HepG2 (cell line): ENCODE data around the gene SH3D19. TPM values are rescaled to one million over a fixed set of nuclear protein-coding genes. Genes with fewer than 3 reads are reported as not detected.

Experiments
- AHR ChIP-seq: IDR thresholded peaks from 2 replicates; pipeline ENCODE4 v1.6.1; 2018; ENCODE audit warnings: missing genetic modification reagents, missing compliant biosample characterization
- ASH2L ChIP-seq: fragments of 300-600, 200-600 bp; sonication (generic); IDR thresholded peaks from 2 replicates; pipeline ENCODE4 v1.7.0; 2017; ENCODE audit warnings: low read depth, mild to moderate bottlenecking, moderate library complexity, mixed read lengths, low read length; ENCODE audit not compliant: insufficient read length
- E2F5 ChIP-seq: sonication (generic); formaldehyde crosslinking; conservative IDR thresholded peaks from 2 replicates; pipeline ENCODE4 v1.4.0; 2020; ENCODE audit warnings: missing genetic modification reagents
- ERF ChIP-seq: IDR thresholded peaks from 2 replicates; pipeline ENCODE4 v1.6.1; 2018; ENCODE audit warnings: missing biosample characterization, missing genetic modification reagents
- ETV5 ChIP-seq: IDR thresholded peaks from 2 replicates; pipeline ENCODE4 v1.6.1; 2018; ENCODE audit warnings: missing biosample characterization, missing genetic modification reagents, inconsistent platforms, borderline replicate concordance
- FOSL2 ChIP-seq: sonication (generic); formaldehyde crosslinking; IDR thresholded peaks from 2 replicates; pipeline ENCODE4 v1.4.0; 2020; ENCODE audit warnings: missing genetic modification reagents
- KDM2A ChIP-seq: sonication (generic); formaldehyde crosslinking; IDR thresholded peaks from 2 replicates; pipeline ENCODE4 v1.4.0; 2020; ENCODE audit warnings: low read depth, missing genetic modification reagents, borderline replicate concordance
- KLF11 ChIP-seq: IDR thresholded peaks from 2 replicates; pipeline ENCODE4 v1.6.1; 2016; ENCODE audit warnings: missing compliant biosample characterization
- MEIS2 ChIP-seq: sonication (generic); formaldehyde crosslinking; IDR thresholded peaks from 2 replicates; pipeline ENCODE4 v1.9.0; 2021; ENCODE audit warnings: mild to moderate bottlenecking, missing genetic modification reagents
- MTA1 ChIP-seq: sonication (generic); formaldehyde crosslinking; IDR thresholded peaks from 2 replicates; pipeline ENCODE4 v1.4.0; 2020; ENCODE audit warnings: missing genetic modification reagents, mild to moderate bottlenecking, borderline replicate concordance
- MYC ChIP-seq: sonication (generic); formaldehyde crosslinking; IDR thresholded peaks from 2 replicates; pipeline ENCODE4 v1.9.0; 2021; ENCODE audit warnings: missing genetic modification reagents, borderline replicate concordance
- NCOA2 ChIP-seq: sonication (generic); formaldehyde crosslinking; IDR thresholded peaks from 2 replicates; pipeline ENCODE4 v1.8.0; 2022; ENCODE audit warnings: inconsistent platforms
- NFIC ChIP-seq: IDR thresholded peaks from 2 replicates; pipeline ENCODE4 v1.6.1; 2012; ENCODE audit warnings: mild to moderate bottlenecking, low read length, inconsistent platforms
- NPAS2 ChIP-seq: sonication (generic); formaldehyde crosslinking; IDR thresholded peaks from 2 replicates; pipeline ENCODE4 v1.8.0; 2022; ENCODE audit warnings: mild to moderate bottlenecking, missing genetic modification reagents, borderline replicate concordance
- NR2C2 ChIP-seq: sonication (generic); formaldehyde crosslinking; IDR thresholded peaks from 2 replicates; pipeline ENCODE4 v1.4.0; 2020; ENCODE audit warnings: missing genetic modification reagents, mild to moderate bottlenecking, moderate library complexity, borderline replicate concordance
- SATB2 ChIP-seq: sonication (generic); formaldehyde crosslinking; IDR thresholded peaks from 2 replicates; pipeline ENCODE4 v1.5.0; 2020; ENCODE audit warnings: missing genetic modification reagents
- THRA ChIP-seq: sonication (generic); formaldehyde crosslinking; IDR thresholded peaks from 2 replicates; pipeline ENCODE4 v1.4.0; 2020; ENCODE audit warnings: missing genetic modification reagents, borderline replicate concordance
- ZBTB8A ChIP-seq: sonication (generic); formaldehyde crosslinking; IDR thresholded peaks from 2 replicates; pipeline ENCODE4 v1.4.0; 2020; ENCODE audit warnings: mild to moderate bottlenecking, low read depth, missing genetic modification reagents, borderline replicate concordance
- ZMYM3 ChIP-seq: sonication (generic); formaldehyde crosslinking; IDR thresholded peaks from 2 replicates; pipeline ENCODE4 v1.5.1; 2020; ENCODE audit warnings: mild to moderate bottlenecking, missing genetic modification reagents
- ZMYM4 ChIP-seq: sonication (generic); formaldehyde crosslinking; IDR thresholded peaks from 2 replicates; pipeline ENCODE4 v1.8.1; 2023; ENCODE audit warnings: mild to moderate bottlenecking, missing genetic modification reagents
- ZNF235 ChIP-seq: sonication (generic); formaldehyde crosslinking; IDR thresholded peaks from 2 replicates; pipeline ENCODE4 v1.8.1; 2023; ENCODE audit warnings: mild to moderate bottlenecking, missing genetic modification reagents, borderline replicate concordance
- ZNF276 ChIP-seq: sonication (generic); formaldehyde crosslinking; IDR thresholded peaks from 2 replicates; pipeline ENCODE4 v1.4.0; 2020; ENCODE audit warnings: mild to moderate bottlenecking, low read depth, missing genetic modification reagents
- ZNF296 ChIP-seq: sonication (generic); formaldehyde crosslinking; conservative IDR thresholded peaks from 2 replicates; pipeline ENCODE4 v1.5.0; 2020; ENCODE audit warnings: mild to moderate bottlenecking, missing genetic modification reagents
- ZNF749 ChIP-seq: sonication (generic); formaldehyde crosslinking; IDR thresholded peaks from 2 replicates; pipeline ENCODE4 v1.8.0; 2022; ENCODE audit warnings: mild to moderate bottlenecking, missing genetic modification reagents, moderate library complexity, borderline replicate concordance
- ZSCAN29 ChIP-seq: sonication (generic); formaldehyde crosslinking; conservative IDR thresholded peaks from 2 replicates; pipeline ENCODE4 v1.4.0; 2020; ENCODE audit warnings: mild to moderate bottlenecking, missing genetic modification reagents
- polyA plus RNA-seq, 8 experiments: library from polyadenylated mRNA; depleted of rRNA in 3 of 8; stranded (reverse) in 7 of 8; unstranded in 1 of 8; fragments of >200 nt; fragmentation: Illumina TruSeq in 4 of 8; extraction: Trizol in 4 of 8; gene quantifications; 2 replicates each; pipeline versions ENCODE4 v1.2.1 to v1.2.3, GENCODE V29; 2011 to 2016; ENCODE audit warnings: low read depth in 4 of 8, missing spikeins in 1 of 8, mixed read lengths in 1 of 8; ENCODE audit not compliant: insufficient read depth in 1 of 8
- total RNA-seq, 5 experiments: library from RNA; depleted of rRNA; stranded (reverse); fragments of >200 nt; fragmentation: Illumina TruSeq; extraction: Trizol; gene quantifications; 2 replicates each; pipeline ENCODE4 v1.2.3, GENCODE V29; 2016; ENCODE audit warnings: low read depth in 1 of 5
- TF ChIP-seq, protein P1 (sequence below): sonication (generic); formaldehyde crosslinking; IDR thresholded peaks from 2 replicates; pipeline ENCODE4 v1.4.0; 2020; ENCODE audit warnings: mild to moderate bottlenecking, missing genetic modification reagents

Gene SH3D19
- total and polyA plus RNA-seq, 2 of the 13 experiments (the other 11 are each of a cell fraction or from before 2014, with no cell fraction given) = 31.2 to 38.0 TPM

- TF ChIP-seq, protein P1, sequence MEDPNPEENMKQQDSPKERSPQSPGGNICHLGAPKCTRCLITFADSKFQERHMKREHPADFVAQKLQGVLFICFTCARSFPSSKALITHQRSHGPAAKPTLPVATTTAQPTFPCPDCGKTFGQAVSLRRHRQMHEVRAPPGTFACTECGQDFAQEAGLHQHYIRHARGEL (CRISPR knock-in tag) = no peak
- TF ChIP-seq THRA (CRISPR knock-in tag) (peak; percentile 66), E2F5 (CRISPR knock-in tag) (no peak), MEIS2 (CRISPR knock-in tag) (peak; percentile 94; the same call in 1 of the 2 replicates), NCOA2 (CRISPR knock-in tag) (peak; percentile 74), NFIC (no peak), ETV5 (CRISPR knock-in tag) (peak; percentile 96), ZBTB8A (CRISPR knock-in tag) (peak; percentile 84; the same call in 1 of the 2 replicates), ERF (CRISPR knock-in tag) (peak; percentile 88), ZSCAN29 (CRISPR knock-in tag) (peak; percentile 97), NR2C2 (CRISPR knock-in tag) (peak; percentile 100), AHR (peak; percentile 86), ZNF749 (CRISPR knock-in tag) (0 out of 2 replicates have a peak, but pooled peaks have one; percentile 74), MTA1 (peak; percentile 24; the same call in 1 of the 2 replicates), ZMYM3 (CRISPR knock-in tag) (peak; percentile 79), NPAS2 (no peak), SATB2 (peak; percentile 78; the same call in 1 of the 2 replicates), KLF11 (CRISPR knock-in tag) (peak; percentile 78), ZNF235 (CRISPR knock-in tag) (0 out of 2 replicates have a peak, but pooled peaks have one; percentile 36), FOSL2 (CRISPR knock-in tag) (peak; percentile 51; the same call in 1 of the 2 replicates), KDM2A (CRISPR knock-in tag) (peak; percentile 95), ZMYM4 (peak; percentile 100), MYC (peak; percentile 99), ZNF296 (peak; percentile 57), ASH2L (peak; percentile 96), ZNF276 (peak; percentile 44; the same call in 1 of the 2 replicates)
Measured at GRCh38 chr4:151099229-151099975, 226.0 kb downstream of the SH3D19 start, which contains the start of gene RPS3A (continued).
